OCI-M2 (cell line): ENCODE measurements around the gene BMPR1B.

Experiments
- DNase-seq: peaks from one replicate; lab custom pipeline; 2025; ENCODE audit not compliant: unreplicated experiment; lab: John Stamatoyannopoulos, UW

BMPR1B gene

DNA sequence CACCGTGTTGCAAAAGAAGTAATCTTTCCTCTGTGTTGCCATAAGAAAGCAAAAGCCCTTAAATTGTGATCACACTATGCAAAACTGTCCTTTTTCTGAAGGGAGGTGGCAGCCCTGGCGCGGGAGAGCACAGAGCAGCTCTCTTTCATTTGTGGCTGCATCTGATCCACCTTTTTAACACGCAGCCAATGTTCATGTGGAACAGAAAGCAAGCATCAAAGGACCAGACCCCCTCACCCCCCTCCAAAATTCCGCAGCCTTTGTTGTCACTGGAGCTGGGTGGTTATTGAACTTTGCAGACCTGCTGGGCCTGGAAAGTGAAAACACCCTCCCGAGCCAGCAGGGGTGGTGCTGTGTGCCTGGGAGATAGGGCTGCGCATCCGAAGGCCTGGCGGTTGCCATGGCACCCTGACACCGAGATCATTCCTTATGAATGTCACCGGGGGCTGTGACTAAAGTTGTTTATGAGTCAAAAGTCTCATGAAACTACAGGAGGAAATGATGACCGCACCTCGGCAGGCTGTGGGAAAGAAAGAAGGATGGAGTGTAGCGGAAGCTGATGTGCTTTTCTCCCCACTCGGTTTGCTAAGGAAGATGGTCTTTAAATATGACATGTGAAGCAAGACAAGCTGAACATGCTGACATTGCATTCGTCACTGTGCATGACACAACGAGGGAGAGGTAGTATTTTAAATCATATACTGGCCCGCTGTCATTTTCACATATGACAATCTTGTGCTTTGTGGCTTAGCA, 423.7 kb downstream of the BMPR1B start:
- no peak for DNase-seq

DNA sequence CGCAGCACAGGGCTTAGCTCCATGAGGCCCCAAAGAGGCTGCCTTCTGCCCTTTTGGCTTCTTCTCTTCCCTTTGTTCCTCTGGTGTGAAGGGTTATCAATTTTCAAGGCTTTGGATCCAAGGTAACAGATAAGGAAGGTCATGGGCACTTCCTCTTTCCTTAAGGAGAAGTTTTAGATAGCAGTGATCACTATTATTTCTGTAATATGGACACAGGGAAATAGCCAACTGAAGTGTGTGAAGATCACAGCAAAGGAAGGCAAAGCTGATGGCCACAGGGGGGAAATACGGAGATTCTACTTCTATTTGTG, 424.2 kb downstream of the BMPR1B start:
- DNase-seq, result no peak

DNA sequence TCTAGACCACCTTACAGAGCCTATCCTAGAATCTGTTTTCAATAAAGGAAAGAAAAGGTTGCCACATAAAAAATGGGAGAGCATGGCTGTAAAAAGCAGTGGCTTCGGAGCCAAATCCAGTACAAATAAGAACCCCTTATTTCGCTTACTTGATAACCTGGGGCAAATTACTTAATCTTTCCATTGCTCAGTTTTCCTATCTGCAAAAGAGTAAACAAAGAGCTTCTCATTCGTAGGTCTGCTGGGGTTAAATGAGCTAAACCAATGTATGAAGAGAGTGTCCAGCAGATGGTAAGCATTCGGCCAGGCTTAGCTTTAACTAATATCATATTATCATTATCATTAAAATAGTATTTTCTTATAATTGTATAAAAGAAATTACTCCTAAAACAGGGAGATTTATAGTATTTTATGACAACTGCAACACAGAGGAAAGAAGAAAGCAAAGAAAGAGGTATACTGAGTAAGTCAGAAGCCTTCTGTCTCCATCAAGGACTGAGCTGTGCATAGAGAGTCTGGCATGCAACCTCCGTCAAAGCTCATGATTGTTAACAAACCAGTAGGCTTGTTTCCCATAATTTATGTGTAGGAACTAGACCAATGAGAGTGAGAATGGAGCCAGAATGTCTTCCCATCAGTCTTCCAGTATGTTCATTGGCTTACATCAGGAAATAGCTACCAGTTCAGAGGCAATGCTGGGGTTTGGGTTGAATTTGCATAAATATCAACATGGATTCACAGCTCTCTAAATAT, 426.1 kb downstream of the BMPR1B start:
- DNase-seq, result no peak

DNA sequence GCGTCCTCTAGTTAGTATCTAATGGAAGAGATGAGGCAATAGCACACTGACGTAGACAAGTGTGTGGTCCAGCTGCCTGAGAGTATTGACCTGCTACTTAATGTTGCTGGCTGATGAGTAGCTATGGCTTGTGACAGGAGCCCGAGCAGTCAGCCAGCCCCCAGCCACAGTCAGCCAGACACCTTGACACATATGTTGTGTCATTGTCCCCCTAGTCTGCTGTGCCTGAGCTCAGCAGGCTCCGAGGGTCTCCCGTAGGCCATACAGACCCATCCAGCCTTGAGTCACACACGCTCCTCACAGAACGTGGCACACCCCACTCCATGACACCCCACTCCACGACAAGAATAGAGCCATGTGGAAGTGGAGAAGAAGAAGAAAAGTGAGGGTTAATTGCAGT, 428.9 kb downstream of the BMPR1B start:
- DNase-seq, result no peak

DNA sequence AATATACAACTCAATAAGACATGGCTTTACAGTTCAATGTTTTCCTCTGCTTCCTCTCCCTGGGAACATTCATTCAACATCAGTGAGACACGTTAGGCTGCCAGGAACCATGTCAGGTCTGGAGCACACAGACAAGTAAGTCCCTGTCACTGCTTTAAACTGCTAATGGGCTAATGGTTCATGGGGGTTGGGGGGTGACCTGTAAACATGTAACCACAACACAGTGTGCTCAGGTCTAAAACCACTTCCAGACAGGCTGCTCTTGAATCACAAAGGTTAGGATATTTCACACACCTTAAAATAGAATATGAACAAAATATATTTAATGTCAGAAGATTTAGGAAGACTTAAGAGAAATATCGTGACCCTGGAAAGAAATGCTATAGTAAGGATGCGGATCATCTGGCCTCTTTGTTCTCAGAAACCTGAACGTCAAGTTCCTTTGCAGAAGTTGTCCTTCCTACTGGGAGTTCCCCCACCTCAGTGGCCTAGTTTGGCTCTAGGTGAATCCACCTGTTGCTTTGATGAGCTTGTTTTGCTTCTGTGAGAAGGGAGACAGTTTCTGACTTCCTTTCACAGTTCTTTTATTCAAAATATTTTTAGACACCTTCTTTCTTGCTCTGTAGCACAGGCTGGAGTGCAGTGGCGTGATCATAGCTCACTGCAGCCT, 431.1 kb downstream of the BMPR1B start:
- DNase-seq, result no peak

DNA sequence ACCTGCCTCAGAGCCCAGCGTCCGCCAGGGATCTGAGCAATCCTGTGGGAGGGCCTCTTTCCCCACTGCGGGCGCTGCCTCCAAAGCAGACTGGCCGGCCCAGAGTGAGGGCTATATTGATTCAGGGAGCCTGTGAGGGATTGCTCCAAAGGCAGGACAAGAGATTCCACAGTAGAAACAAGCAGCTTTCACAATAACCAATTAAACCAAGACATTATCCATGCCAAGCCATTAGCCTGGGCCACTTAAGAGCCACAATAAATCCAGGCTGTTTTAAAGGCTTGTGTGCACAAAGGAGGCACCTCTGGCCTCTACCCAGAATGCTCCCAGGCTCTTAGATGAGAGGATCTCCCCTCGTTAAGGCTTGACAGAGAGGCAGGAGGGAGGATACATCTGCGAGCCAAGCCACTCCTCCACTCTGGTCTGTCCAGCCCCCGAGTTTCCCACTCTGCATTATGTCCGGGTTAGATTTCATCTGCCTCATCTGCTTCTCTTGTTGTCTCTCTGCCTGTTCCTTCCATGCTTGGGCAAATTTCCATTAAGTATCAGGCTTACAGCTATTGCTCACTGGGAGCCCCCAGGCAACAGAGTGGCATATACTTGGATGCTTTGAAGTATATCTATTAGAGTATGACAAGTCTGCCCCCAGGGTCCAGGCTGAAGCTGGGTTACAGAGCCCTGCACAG, 433.1 kb downstream of the BMPR1B start:
- no peak for DNase-seq

DNA sequence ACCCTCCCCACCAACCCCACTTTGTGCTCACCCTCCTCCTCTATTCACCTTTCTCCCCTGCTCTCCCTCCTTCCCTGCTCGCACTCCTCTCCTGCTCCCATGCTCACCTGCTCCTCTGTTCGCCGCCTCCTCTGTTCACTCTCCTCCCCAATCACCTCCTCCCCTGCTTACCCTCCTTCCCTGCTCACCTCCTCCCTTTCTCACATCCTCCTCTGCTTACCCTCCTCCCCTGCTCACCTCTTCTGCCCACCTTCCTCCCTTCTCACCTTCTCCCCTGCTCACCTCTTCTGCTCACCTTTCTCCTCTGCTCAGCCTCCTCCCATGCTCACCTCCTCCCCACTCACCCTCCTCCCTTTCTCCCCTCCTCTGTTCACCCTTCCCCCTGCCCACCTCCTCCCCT, 433.8 kb downstream of the BMPR1B start:
- no peak for DNase-seq

DNA sequence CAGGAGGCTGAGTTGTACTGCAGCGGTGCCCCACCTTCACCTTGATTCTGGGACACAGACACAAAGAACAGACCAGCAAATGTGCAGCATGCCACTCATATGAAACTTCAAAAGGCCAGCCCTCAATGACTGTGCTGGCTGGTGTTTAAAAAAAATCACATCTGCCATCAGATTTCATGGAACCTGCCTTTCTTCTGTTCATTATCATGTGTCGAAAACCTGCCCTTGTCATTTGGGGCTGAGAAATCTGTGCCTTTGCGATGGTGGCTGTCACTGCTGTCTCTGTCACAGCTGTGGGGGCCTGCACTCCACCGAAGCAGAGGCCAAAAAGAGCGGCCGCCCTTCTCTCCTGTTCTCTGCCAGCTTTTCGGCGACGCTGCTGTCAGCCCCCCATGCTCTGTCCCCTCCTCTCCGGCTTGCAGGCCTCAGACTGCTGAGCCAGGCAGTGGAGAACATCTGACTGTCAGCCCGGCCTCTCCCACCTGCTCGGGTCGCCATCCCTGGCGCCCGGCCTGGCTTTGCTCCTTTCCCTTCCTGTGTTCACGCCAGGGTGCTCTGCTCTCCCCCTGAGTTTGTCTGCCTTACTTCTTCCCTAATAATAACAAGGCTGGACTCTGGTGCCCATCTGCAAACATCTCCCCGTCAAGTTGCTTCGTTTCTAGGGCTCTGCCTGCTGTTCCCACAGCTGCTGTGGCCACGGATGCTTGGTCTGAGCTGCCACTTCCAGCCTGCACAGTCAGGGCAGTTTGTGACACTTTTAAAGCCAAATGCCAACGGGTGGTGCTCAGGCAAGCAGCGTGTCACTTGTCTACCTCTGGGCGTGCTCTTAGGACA, 435.9 kb downstream of the BMPR1B start:
- no peak for DNase-seq

DNA sequence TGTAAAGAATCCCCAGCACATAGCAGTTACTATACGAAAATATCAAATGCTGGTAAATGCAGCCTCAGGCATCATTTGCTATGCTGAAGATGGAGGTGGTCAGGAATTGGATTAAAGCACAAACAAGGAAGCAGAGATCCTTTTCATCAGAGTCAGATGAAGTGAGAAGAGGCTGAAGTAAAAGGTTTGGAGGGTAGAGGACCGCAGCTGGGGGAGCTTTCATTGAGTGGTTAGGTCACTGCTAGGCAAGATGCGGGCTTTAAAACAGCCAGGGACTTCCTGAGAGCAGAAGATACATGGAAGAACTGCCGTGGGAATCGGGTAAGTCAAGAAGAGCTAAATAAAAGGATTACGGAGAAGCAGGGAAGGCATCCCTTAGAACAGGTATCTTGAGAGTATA, 439.6 kb downstream of the BMPR1B start:
- no peak for DNase-seq

DNA sequence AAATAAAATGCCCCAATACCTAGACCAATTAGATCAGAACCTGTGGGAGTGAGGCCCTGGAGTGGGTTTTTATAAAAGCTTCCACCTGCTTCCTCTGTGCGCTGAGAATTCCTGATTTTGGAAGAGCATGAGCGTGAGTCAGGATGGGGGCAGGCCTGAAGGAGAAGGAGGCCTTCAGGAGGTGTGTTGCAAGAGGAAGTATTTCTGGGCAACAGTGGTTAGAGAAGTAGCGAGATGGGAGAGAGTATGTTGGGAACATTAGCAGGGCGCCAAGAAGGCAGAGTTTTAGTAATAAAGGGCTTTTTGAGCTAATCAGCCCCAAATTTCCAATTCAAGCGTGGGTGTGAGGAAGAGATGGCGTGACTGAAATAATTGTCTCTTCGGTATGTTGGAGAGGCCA, 441.2 kb downstream of the BMPR1B start:
- DNase-seq, result no peak

DNA sequence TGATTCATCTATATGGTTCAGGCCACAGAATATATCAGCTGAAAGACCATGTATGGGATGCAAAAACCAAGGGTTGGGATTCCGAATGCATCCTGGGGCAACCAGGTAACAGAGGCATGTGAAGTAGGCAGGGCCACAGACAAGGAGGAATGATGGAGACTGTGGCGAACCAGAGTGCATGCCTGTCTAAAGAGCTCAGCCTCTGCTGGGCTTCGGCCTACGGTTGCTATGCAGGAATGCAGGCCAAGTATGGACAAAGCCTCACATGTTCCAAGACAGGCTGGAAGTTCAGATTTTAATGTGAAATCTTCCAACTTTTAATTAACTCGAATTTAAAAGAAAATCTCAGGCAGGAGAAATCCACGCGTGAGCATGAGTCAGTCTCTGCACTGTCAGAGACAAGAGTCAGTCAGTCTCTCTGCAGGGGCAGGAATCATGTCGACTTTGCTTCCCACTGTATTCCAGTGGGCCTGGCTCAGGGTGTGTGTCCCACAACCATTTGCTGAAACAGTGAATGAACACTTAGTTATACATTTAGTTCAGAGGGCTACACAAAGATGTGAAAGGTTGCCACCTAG, 446.6 kb downstream of the BMPR1B start:
- no peak for DNase-seq

DNA sequence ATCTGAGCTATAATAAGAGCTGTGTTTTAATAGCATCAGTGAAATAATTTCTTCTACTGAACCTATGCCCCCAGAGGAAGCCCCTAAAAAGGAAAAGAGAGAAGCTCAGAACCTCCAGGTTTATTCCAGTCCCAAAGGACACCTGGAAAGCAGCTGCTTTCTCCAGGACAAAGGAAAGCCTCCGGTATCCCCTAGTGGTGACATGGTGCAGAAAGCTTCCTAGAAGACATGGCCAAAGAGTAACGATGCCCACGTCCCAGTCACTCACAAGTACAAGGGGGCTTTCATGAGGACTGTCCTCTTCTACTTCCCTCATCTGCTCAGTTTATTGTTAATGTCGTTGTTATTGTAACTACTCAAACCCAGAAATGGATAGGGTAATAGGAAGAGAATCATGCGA, 447.1 kb downstream of the BMPR1B start:
- no peak for DNase-seq
